Trophoblast cell (in vitro differentiated cells and primary cell): ENCODE data around the gene ZBTB20.

ENCODE experiments used
- DNase-seq, 2 donors: peaks; one replicate each; pipeline ENCODE4 v3.0.0-alpha.2; 2016
- H2AFZ ChIP-seq: 2 replicates; pipeline ENCODE4 v1.6.1; 2013; ENCODE audit warnings: low read length, moderate library complexity, mild to moderate bottlenecking; ENCODE audit not compliant: insufficient read depth, poor library complexity
- H2AK5ac ChIP-seq: 2 replicates; pipeline ENCODE4 v1.6.1; 2013; ENCODE audit warnings: mild to moderate bottlenecking, low read length
- H2BK120ac ChIP-seq: 2 replicates; pipeline ENCODE4 v1.6.1; 2013; ENCODE audit warnings: low read length, mild to moderate bottlenecking, moderate library complexity; ENCODE audit not compliant: insufficient read depth, poor library complexity
- H2BK12ac ChIP-seq: 2 replicates; pipeline ENCODE4 v1.6.1; 2013; ENCODE audit warnings: mild to moderate bottlenecking, low read length, moderate library complexity
- H2BK5ac ChIP-seq: 2 replicates; pipeline ENCODE4 v1.6.1; 2013; ENCODE audit warnings: low read length, low read depth, moderate library complexity, mild to moderate bottlenecking; ENCODE audit not compliant: poor library complexity
- H3K14ac ChIP-seq: 2 replicates; pipeline ENCODE4 v1.6.1; 2013; ENCODE audit warnings: mild to moderate bottlenecking, low read length
- H3K18ac ChIP-seq: 2 replicates; pipeline ENCODE4 v1.6.1; 2013; ENCODE audit warnings: mild to moderate bottlenecking, low read length
- H3K23ac ChIP-seq: 2 replicates; pipeline ENCODE4 v1.6.1; 2013; ENCODE audit warnings: low read length
- H3K27ac ChIP-seq: 2 replicates; pipeline ENCODE4 v1.5.1; 2013; ENCODE audit warnings: low read depth, mild to moderate bottlenecking, inconsistent platforms, low read length, moderate library complexity
- H3K27me3 ChIP-seq: 2 replicates; pipeline ENCODE4 v1.6.1; 2013; ENCODE audit warnings: inconsistent platforms, mild to moderate bottlenecking, low read length, moderate library complexity; ENCODE audit not compliant: insufficient read depth
- H3K36me3 ChIP-seq, 2 experiments: 1 replicate in 1 of 2; 2 replicates in 1 of 2; pipeline ENCODE4 v1.6.1; 2013; ENCODE audit warnings: low read length in 2 of 2, mild to moderate bottlenecking in 2 of 2, moderate library complexity in 1 of 2; ENCODE audit not compliant: insufficient read depth in 2 of 2, control insufficient read depth in 1 of 2
- H3K4ac ChIP-seq: 2 replicates; pipeline ENCODE4 v1.6.1; 2013; ENCODE audit warnings: low read depth, mild to moderate bottlenecking, low read length, moderate library complexity
- H3K4me1 ChIP-seq, 2 experiments: 1 replicate in 1 of 2; 2 replicates in 1 of 2; pipeline ENCODE4 v1.6.1; 2013; ENCODE audit warnings: low read length in 2 of 2, mild to moderate bottlenecking in 2 of 2, moderate library complexity in 1 of 2; ENCODE audit not compliant: insufficient read depth in 2 of 2, control insufficient read depth in 1 of 2
- H3K4me2 ChIP-seq: 2 replicates; pipeline ENCODE4 v1.6.1; 2013; ENCODE audit warnings: inconsistent platforms, mild to moderate bottlenecking, low read length, moderate library complexity
- H3K4me3 ChIP-seq: 2 replicates; pipeline ENCODE4 v1.5.1; 2013; ENCODE audit warnings: mild to moderate bottlenecking, low read depth, low read length, inconsistent platforms
- H3K79me1 ChIP-seq: one replicate; pipeline ENCODE4 v1.6.1; 2013; ENCODE audit warnings: low read length
- H3K79me2 ChIP-seq: 2 replicates; pipeline ENCODE4 v1.6.1; 2013; ENCODE audit warnings: low read length, mild to moderate bottlenecking; ENCODE audit not compliant: control insufficient read depth, insufficient read depth, poor library complexity
- H3K9ac ChIP-seq: 2 replicates; pipeline ENCODE4 v1.6.1; 2013; ENCODE audit warnings: mild to moderate bottlenecking, low read length
- H3K9me3 ChIP-seq: 2 replicates; pipeline ENCODE4 v1.6.1; 2013; ENCODE audit warnings: low read depth, mild to moderate bottlenecking, control low read depth, inconsistent platforms, low read length; ENCODE audit not compliant: insufficient read depth
- H4K12ac ChIP-seq: 2 replicates; pipeline ENCODE4 v1.6.1; 2013; ENCODE audit warnings: low read depth, mild to moderate bottlenecking, low read length, moderate library complexity
- H4K8ac ChIP-seq: 2 replicates; pipeline ENCODE4 v1.6.1; 2013; ENCODE audit warnings: low read depth, mild to moderate bottlenecking, low read length, moderate library complexity
- H4K91ac ChIP-seq: one replicate; pipeline ENCODE4 v1.6.1; 2013; ENCODE audit warnings: low read depth, mild to moderate bottlenecking, low read length, moderate library complexity
- WGBS: extraction: QIAGEN DNeasy Blood & Tissue Kit; methylation state at CpG from one replicate; pipeline ENCODE4 v1.1.7; 2013; ENCODE audit warnings: missing lambda C conversion rate; ENCODE audit not compliant: insufficient read length, insufficient coverage; ENCODE audit errors: extremely low coverage; 5-methylcytosine and 5-hydroxymethylcytosine counted together

The ZBTB20 gene

GRCh38 chr3:115087512-115087911 lies 59.6 kb downstream of the ZBTB20 start:
- Histone ChIP-seq H2BK12ac (no peak overlapping the region), H3K9ac (no peak overlapping the region), H3K18ac (no peak overlapping the region), H3K36me3 (no peaks in the 10 kb centered on the region), H3K9me3 (no peaks in the 10 kb centered on the region), H3K4me3 (no peak overlapping the region), H4K91ac (no peak overlapping the region), H3K79me1 (no peaks in the 10 kb centered on the region), H2AK5ac (no peak overlapping the region), H4K12ac (no peak overlapping the region), H2BK120ac (no peak overlapping the region), H2AFZ (no peak overlapping the region), H4K8ac (no peak overlapping the region), H3K4ac (no peak overlapping the region), H3K14ac (no peak overlapping the region), H3K27me3 (no peaks in the 10 kb centered on the region), H3K4me2 (no peak overlapping the region), H3K79me2 (no peaks in the 10 kb centered on the region), H3K23ac (no peak overlapping the region), H3K4me1 (no peaks in the 10 kb centered on the region), H3K27ac (no peak overlapping the region), H2BK5ac (no peak overlapping the region)
- WGBS: no CpG with 5 or more reads among the region's 1 CpG
- DNase-seq: no peak

- no peak overlapping the region for H2BK12ac ChIP-seq
- no peak overlapping the region for H2BK120ac ChIP-seq
- H3K79me1 ChIP-seq: no peaks in the 10 kb centered on the region
- no peak overlapping the region for H3K14ac ChIP-seq
- DNase-seq: no peak
- H3K9ac ChIP-seq: no peak overlapping the region
- no peaks in the 10 kb centered on the region for H3K27me3 ChIP-seq
- H3K18ac ChIP-seq: no peak overlapping the region
- WGBS: no CpG with 5 or more reads among the region's 2 CpGs
- no peaks in the 10 kb centered on the region for H3K36me3 ChIP-seq
- H2AFZ ChIP-seq: no peak overlapping the region
- H2AK5ac ChIP-seq: no peak overlapping the region
- H3K27ac ChIP-seq: no peak overlapping the region
- H3K79me2 ChIP-seq: no peaks in the 10 kb centered on the region
- no peaks in the 10 kb centered on the region for H3K4me1 ChIP-seq
- no peak overlapping the region for H3K4ac ChIP-seq
- H4K8ac ChIP-seq: no peak overlapping the region
- no peaks in the 10 kb centered on the region for H3K9me3 ChIP-seq
- no peak overlapping the region for H2BK5ac ChIP-seq
- H4K91ac ChIP-seq: no peak overlapping the region
- H3K4me3 ChIP-seq: no peak overlapping the region
- no peak overlapping the region for H3K4me2 ChIP-seq
- H4K12ac ChIP-seq: no peak overlapping the region
- H3K23ac ChIP-seq: no peak overlapping the region
Observed at GRCh38 chr3:115086344-115086743, 60.7 kb downstream of the ZBTB20 start.

GRCh38 chr3:115085197-115085865 lies 61.8 kb downstream of the ZBTB20 start:
- no peaks in the 10 kb centered on the region for H3K79me2 ChIP-seq
- no peak overlapping the region for H4K12ac ChIP-seq
- H3K79me1 ChIP-seq: no peaks in the 10 kb centered on the region
- H3K27ac ChIP-seq: no peak overlapping the region
- no peaks in the 10 kb centered on the region for H3K9me3 ChIP-seq
- H3K23ac ChIP-seq: no peak overlapping the region
- no peak overlapping the region for H2BK12ac ChIP-seq
- DNase-seq: no peak
- no CpG with 5 or more reads among the region's 2 CpGs for WGBS
- H3K4me2 ChIP-seq: no peak overlapping the region
- H3K36me3 ChIP-seq: no peaks in the 10 kb centered on the region
- no peak overlapping the region for H4K8ac ChIP-seq
- H3K4me1 ChIP-seq: no peaks in the 10 kb centered on the region
- no peak overlapping the region for H3K4ac ChIP-seq
- H3K14ac ChIP-seq: no peak overlapping the region
- H2BK5ac ChIP-seq: no peak overlapping the region
- H2AFZ ChIP-seq: no peak overlapping the region
- H3K9ac ChIP-seq: no peak overlapping the region
- no peak overlapping the region for H2BK120ac ChIP-seq
- H2AK5ac ChIP-seq: no peak overlapping the region
- no peak overlapping the region for H3K4me3 ChIP-seq
- H3K27me3 ChIP-seq: no peaks in the 10 kb centered on the region
- no peak overlapping the region for H4K91ac ChIP-seq
- H3K18ac ChIP-seq: no peak overlapping the region

- no peak overlapping the region for H2AFZ ChIP-seq
- no peak overlapping the region for H3K18ac ChIP-seq
- H3K4me2 ChIP-seq: no peak overlapping the region
- no peak overlapping the region for H2AK5ac ChIP-seq
- H4K8ac ChIP-seq: no peak overlapping the region
- H2BK120ac ChIP-seq: no peak overlapping the region
- H2BK5ac ChIP-seq: no peak overlapping the region
- no peaks in the 10 kb centered on the region for H3K79me1 ChIP-seq
- no peak for DNase-seq
- no peak overlapping the region for H3K4me3 ChIP-seq
- H3K36me3 ChIP-seq: no peaks in the 10 kb centered on the region
- H3K79me2 ChIP-seq: no peaks in the 10 kb centered on the region
- no peak overlapping the region for H2BK12ac ChIP-seq
- no peaks in the 10 kb centered on the region for H3K27me3 ChIP-seq
- no CpG with 5 or more reads among the region's 4 CpGs for WGBS
- no peak overlapping the region for H3K27ac ChIP-seq
- H3K9ac ChIP-seq: no peak overlapping the region
- no peaks in the 10 kb centered on the region for H3K4me1 ChIP-seq
- no peak overlapping the region for H4K12ac ChIP-seq
- no peak overlapping the region for H3K14ac ChIP-seq
- H3K9me3 ChIP-seq: no peaks in the 10 kb centered on the region
- H3K4ac ChIP-seq: no peak overlapping the region
- no peak overlapping the region for H3K23ac ChIP-seq
- H4K91ac ChIP-seq: no peak overlapping the region
Observed at GRCh38 chr3:115084686-115085085, 62.4 kb downstream of the ZBTB20 start.
